ENCODE results near the gene RPA3.
"Not testable (repeated sequence)": the region's sequence is repeated elsewhere in the genome, so short reads cannot be mapped to it uniquely, and the experiment has no call there.

Gene RPA3

DNA sequence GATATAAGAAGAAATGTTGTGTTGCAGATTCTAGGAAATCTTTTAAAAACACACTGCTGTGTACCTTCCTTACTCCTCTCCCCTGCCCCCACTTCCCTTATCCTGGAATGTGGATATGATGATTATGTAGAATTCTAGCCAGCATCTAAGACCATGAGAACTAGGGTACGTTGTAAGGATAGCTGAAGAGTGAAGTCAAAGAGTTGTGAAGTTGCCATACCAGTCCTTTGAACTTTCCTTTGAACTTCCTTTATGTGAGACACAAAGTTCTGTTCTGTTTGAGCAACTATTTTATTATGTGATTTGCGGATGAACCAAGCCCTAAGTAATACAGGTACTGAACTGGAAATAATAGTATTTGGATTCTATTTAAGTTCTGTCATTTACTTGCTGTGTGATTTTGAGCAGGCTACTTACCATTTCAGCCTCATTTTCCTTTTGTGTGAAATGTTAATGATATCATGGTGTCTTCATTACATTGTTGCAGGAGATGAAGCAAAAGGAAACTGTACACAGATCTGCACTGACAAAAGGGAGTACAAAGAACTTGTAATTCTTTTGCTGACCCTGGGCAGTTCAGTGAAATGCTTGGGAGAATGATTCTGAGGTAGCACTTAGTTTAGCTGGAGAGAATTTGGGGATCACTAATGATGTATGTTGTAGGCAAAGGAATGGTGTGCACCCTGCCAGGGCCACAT, 31.4 kb downstream of the RPA3 start:
- DNase-seq (ENCODE audit: extremely low spot score): no peak
- TF ChIP-seq CTCF (IDR thresholded peaks at IDR 0.05; ENCODE audit: control extremely low read depth, extremely low read depth, low read depth, missing control alignments): no peak
- ChIA-PET POLR2A (no interaction called here), CTCF (interaction anchor here (1.2 to 2.1 kb wide), 3 partner anchors 9 to 74 kb away, joined by 3 to 6 read pairs (median 4); no protein-coding TSS in a partner anchor)

- DNase-seq (ENCODE audit: extremely low spot score): no peak
- ChIA-PET POLR2A (no interaction called here), CTCF (interaction anchor here (1.0 to 3.0 kb wide), 6 partner anchors 9 to 508 kb away, joined by 3 to 40 read pairs (median 12); no protein-coding TSS in a partner anchor)
- TF ChIP-seq CTCF (IDR thresholded peaks at IDR 0.05; ENCODE audit: control extremely low read depth, extremely low read depth, low read depth, missing control alignments): no peak
Measured at GRCh38 chr7:7682861-7683260, 35.5 kb downstream of the RPA3 start.

- no peak for DNase-seq (ENCODE audit: extremely low spot score)
- ChIA-PET CTCF (interaction anchor here (0.8 to 3.0 kb wide), 36 partner anchors 10 to 537 kb away, joined by 3 to 40 read pairs (median 4); partner anchors contain the start of gene UMAD1), POLR2A (no interaction called here)
- no peak for TF ChIP-seq CTCF (IDR thresholded peaks at IDR 0.05; ENCODE audit: control extremely low read depth, extremely low read depth, low read depth, missing control alignments)
Measured at GRCh38 chr7:7681936-7682329, 36.5 kb downstream of the RPA3 start.

DNA sequence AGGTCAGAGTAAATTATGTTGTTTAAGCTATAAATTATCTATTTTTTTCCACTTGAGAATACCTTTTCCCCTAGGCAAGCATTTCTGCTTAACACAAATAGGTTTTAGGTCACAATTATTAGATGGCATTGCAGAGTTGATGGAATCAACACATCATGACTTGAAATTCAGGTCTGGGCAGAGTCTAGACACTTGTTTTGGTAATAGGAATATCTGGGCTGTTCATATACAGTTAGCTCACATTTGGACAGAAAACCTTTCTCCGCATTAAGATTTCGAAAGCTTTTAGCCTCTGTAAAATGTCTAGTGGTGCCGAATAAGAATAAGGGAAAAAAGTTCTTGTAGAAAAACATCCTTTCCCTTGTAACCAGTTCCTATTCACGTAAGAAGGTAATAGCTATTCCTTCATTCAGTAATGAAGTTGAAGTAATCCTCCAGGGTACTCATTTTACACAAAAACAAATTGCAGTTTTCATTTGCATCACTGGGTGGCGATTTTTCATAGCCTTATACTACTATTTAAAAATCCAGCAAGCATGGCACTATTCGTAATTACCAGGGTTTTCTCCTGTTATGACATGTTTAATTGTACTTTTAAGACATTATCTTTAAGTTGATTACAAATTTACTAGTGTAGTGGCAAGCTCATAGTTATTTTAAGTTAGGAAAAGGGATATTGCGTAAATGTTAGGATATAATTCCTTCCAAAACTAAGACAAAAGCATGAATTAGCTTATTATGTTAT, 37.0 kb downstream of the RPA3 start:
- DNase-seq (ENCODE audit: extremely low spot score): peak; percentile 22
- POLR2A ChIA-PET: interaction anchor here (0.6 kb wide), 1 partner anchor 554 kb away, joined by 3 read pairs; no protein-coding TSS in a partner anchor
- peak; percentile 47 for TF ChIP-seq CTCF (IDR thresholded peaks at IDR 0.05; ENCODE audit: control extremely low read depth, extremely low read depth, low read depth, missing control alignments)
- CTCF ChIA-PET: interaction anchor here (0.7 to 3.0 kb wide), 55 partner anchors 10 to 544 kb away, joined by 3 to 40 read pairs (median 4); partner anchors contain the start of genes RPA3 and UMAD1

DNA sequence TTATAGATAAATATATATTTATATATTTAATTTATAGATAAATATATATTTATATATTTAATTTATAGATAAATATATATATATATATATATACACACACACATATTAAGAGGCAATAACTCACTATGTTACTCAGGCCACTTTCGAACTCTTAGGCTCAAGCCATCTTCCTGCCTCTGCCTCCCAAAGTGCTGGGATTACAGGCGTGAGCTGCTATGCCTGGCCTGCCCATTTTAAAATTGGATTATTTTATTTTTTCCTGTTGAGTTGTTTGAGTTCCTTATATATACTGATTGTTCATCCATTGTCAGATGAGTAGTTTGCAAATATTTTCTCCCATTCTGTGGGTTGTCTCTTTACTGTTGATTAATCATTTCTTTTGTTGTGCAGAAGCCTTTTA, 38.8 kb downstream of the RPA3 start:
- POLR2A ChIA-PET; DNase-seq (ENCODE audit: extremely low spot score): not testable (repeated sequence)
- CTCF ChIA-PET: interaction anchor here (1.6 to 3.0 kb wide), 4 partner anchors 12 to 511 kb away, joined by 3 to 40 read pairs (median 18); no protein-coding TSS in a partner anchor

DNA sequence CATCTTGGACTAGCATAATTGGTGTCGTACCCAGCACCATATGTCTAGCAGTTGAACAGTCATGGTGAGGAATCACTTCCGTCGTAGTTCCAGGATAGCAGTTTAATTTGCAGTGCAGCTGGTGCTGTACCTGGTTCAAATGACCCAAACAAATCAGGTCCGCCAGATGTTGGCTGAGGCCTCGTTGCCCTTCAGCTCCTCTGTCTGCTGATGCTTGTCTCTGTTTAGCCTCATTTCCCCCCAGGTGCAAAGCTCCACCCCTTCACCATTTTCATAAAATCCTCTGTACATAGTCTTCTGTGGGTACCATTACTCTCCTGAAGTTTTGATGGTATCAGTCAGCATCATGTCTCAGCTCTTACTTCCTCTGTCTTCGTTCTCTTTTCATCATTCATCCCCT, 42.7 kb downstream of the RPA3 start:
- no peak for TF ChIP-seq CTCF (IDR thresholded peaks at IDR 0.05; ENCODE audit: control extremely low read depth, extremely low read depth, low read depth, missing control alignments)
- ChIA-PET CTCF (no interaction called here), POLR2A (no interaction called here)
- DNase-seq (ENCODE audit: extremely low spot score): no peak

GRCh38 chr7:7673240-7673550, 45.2 kb downstream of the RPA3 start:
- ChIA-PET POLR2A (no interaction called here), CTCF (no interaction called here)
- TF ChIP-seq CTCF (IDR thresholded peaks at IDR 0.05; ENCODE audit: control extremely low read depth, extremely low read depth, low read depth, missing control alignments): no peak
- no peak for DNase-seq (ENCODE audit: extremely low spot score)

Measured in GM10248 (cell line).